Measurements from ENCODE around the gene RFC2.

DNA sequence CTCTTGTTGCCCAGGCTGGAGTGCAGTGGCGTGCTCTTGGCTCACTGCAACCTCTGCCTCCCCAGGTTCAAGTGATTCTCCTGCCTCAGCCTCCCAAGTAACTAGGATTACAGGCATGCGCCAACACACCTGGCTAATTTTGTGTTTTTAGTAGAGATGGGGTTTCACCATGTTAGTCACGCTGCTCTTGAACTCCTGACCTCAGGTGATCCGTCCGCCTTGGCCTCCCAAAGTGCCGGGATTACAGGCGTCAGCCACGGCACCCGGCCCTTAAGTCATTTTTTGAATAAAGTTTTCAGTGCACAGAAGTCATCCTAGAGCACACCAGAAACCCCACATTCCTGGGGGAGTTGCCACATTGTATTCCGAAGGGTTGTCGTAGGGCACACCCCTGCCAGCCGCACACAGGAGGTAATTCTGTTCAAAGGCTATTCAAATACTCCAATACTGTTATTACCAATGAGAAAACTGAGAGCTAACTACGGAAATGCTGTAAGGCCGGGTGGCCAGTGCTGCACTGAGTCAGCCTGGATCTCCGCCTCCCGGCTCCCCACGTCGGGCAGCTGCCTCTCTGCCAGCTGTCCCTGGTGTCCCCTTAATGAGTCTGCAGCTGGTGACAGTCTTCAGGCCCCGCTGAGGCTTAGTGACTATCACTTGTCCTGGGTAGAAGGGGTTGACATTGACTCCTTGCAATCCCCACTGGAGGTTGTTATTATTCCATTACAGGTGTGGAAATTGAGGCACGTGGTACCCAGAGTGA, 8.6 kb upstream of the RFC2 start:
- TF ChIP-seq SIN3A (IDR thresholded peaks at IDR 0.05; ENCODE audit: low read depth, low read length) (no peak), TBL1XR1 (IDR thresholded peaks at IDR 0.05; ENCODE audit: low read depth, low read length) (no peak), ZNF217 (IDR thresholded peaks at IDR 0.05) (no peak), POLR2A (IDR thresholded peaks at IDR 0.05; ENCODE audit: low read depth, low read length) (no peak), TCF3 (IDR thresholded peaks at IDR 0.05; ENCODE audit: borderline replicate concordance, insufficient read depth, low read depth, low read length) (no peak), EP300 (IDR thresholded peaks at IDR 0.05; ENCODE audit: borderline replicate concordance in 1 of 2, control insufficient read depth in 1 of 2, low read depth in 2 of 2, low read length in 2 of 2) (no peak), TARDBP (IDR thresholded peaks at IDR 0.05; ENCODE audit: borderline replicate concordance) (no peak), POLR2AphosphoS5 (IDR thresholded peaks at IDR 0.05; ENCODE audit: low read length) (no peak)
- TF ChIP-seq, protein P1, sequence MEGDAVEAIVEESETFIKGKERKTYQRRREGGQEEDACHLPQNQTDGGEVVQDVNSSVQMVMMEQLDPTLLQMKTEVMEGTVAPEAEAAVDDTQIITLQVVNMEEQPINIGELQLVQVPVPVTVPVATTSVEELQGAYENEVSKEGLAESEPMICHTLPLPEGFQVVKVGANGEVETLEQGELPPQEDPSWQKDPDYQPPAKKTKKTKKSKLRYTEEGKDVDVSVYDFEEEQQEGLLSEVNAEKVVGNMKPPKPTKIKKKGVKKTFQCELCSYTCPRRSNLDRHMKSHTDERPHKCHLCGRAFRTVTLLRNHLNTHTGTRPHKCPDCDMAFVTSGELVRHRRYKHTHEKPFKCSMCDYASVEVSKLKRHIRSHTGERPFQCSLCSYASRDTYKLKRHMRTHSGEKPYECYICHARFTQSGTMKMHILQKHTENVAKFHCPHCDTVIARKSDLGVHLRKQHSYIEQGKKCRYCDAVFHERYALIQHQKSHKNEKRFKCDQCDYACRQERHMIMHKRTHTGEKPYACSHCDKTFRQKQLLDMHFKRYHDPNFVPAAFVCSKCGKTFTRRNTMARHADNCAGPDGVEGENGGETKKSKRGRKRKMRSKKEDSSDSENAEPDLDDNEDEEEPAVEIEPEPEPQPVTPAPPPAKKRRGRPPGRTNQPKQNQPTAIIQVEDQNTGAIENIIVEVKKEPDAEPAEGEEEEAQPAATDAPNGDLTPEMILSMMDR (IDR thresholded peaks at IDR 0.05 in 2 of 3, conservative IDR thresholded peaks at IDR 0.05 in 1 of 3; ENCODE audit: control insufficient read depth in 2 of 3, extremely low read depth in 1 of 3, insufficient read depth in 1 of 3, low read depth in 3 of 3, low read length in 3 of 3), result no peak
- TF ChIP-seq, protein P2, sequence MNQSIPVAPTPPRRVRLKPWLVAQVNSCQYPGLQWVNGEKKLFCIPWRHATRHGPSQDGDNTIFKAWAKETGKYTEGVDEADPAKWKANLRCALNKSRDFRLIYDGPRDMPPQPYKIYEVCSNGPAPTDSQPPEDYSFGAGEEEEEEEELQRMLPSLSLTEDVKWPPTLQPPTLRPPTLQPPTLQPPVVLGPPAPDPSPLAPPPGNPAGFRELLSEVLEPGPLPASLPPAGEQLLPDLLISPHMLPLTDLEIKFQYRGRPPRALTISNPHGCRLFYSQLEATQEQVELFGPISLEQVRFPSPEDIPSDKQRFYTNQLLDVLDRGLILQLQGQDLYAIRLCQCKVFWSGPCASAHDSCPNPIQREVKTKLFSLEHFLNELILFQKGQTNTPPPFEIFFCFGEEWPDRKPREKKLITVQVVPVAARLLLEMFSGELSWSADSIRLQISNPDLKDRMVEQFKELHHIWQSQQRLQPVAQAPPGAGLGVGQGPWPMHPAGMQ (IDR thresholded peaks at IDR 0.05; ENCODE audit: borderline replicate concordance), result no peak
